Head of caudate nucleus (tissue), 42 donors: ENCODE measurements around the gene PSMC3.
"Not testable (repeated sequence)": the region's sequence is repeated elsewhere in the genome, so short reads cannot be mapped to it uniquely, and the experiment has no call there.

Experiments used
- DNase-seq, 42 donors: peaks; one replicate each; pipeline versions ENCODE4 v3.0.0 to v3.0.0-alpha.2; 2020 to 2021; ENCODE audit warnings: mixed read lengths in 7 of 42
- intact Hi-C: fragments of 100-400 bp; cut with DNase I; formaldehyde crosslinking; loops from one replicate; pipeline ENCODE4 v1.15.0; 2022

PSMC3 gene

DNA sequence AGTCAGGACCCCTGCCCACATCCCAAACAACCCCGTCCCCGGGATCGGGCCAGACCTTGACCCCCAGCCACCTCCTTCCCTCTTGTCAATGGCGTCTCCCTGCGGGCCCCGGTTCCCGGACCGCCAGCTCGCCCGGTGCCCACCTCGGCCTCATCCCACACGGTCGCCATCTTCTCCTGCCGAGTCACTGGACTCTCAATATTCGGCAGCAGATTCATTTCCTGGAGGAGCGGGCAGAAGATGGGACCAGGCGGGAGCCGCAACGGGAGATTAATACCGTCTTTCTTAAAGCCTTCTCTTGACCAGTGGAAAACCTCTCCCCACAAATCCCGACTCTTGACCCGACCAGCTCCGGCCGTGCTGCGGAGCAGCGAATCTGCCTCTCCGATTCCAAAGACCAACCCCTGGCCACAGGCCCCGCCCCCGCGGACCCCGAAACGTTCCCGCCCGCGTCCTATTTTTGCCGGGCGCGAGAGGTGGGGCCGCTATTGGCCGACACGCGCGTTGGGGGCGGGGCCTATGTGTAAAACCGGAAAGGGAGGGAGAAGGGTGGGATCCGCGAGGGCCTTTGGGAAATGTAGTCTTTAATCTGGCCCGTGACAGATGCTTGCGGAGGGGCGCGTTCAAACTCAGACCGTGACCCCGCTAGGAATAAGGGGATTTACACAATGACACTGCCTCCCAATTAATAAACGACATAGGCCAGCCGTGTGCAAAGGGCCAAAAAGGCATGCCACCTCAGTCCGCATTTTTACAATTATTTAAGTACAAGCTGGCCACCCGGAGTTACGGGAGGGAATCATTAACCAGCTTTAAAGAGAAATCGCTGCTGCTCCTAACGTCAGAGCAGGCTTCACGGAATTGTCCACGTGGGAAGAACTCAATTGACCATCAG lies at the start of gene PSMC3:
PSMC3 (minus strand) TSS at position 378 of the 895 bp plus-strand sequence; CDS start at position 218, 160 bp downstream.
- intact Hi-C loops = loop anchor here (1.0 kb wide), 1 partner anchor 18 kb away; the partner anchor contains the start of gene SLC39A13
- peak; percentile 96 to 100 (median 99) for DNase-seq

DNA sequence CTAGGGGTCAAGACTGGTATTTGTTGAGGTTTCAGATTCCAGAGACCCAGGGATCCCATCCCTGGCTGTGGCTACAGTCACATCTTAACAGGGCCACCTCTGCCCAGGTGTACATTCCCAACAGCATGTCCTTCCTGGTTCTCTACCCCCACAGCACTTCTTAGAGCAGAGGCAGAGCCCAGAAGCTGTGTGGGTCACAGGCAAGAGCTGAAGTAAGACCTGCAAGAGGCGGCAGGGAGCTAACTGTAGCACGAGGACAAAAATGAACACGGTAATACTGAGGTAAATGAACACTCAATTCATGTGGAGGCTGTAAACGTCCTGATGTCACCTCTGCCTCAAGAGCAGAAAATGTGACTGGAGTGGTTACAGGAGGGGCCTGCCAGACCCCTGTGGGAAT lies 44.4 kb upstream of the PSMC3 start:
- peak in 6 of 42 donors; percentile 23 to 59 (median 26) for DNase-seq
- intact Hi-C loops = no loop called here

DNA sequence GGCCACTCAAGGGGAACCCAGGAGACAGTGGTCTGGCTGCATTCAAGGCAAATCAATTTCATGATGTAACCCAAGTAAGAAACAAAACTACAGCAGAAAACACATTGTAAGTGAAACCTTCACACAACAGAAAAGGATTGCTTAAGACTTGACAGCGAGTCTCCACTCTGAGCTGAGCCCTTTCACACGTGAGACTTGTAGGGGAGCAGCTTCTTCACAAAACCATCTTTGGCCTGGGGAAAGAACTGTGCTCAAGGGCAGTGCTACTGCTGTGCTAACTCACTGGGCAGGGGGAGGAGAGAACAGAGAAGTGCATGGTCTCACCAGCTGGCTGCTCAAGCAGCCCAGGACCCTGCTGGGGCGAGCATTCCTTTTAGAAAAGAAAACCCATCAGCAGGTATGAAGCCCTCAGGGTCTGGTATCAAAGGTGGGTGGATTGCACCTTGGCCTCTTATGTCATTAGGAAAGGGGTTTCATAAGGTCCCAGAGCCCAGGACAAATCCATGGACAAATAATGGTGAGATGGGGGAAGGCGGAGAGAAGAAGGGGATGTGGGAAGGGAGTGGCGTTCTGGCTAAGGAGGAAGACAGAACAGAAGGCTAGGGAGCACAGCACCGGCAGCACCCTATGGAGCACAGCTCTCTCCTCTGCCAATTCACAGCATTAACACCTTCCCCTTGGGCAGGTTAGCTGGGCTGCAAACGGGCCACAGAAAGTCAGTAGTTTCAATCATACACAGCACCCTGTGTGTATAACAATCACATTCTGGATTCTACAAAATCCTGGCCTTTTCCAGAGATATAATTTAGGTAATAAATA lies 43.3 kb upstream of the PSMC3 start:
- intact Hi-C loops = loop anchor here (10.0 kb wide), 1 partner anchor 85 kb away; the partner anchor contains the start of gene CELF1

DNA sequence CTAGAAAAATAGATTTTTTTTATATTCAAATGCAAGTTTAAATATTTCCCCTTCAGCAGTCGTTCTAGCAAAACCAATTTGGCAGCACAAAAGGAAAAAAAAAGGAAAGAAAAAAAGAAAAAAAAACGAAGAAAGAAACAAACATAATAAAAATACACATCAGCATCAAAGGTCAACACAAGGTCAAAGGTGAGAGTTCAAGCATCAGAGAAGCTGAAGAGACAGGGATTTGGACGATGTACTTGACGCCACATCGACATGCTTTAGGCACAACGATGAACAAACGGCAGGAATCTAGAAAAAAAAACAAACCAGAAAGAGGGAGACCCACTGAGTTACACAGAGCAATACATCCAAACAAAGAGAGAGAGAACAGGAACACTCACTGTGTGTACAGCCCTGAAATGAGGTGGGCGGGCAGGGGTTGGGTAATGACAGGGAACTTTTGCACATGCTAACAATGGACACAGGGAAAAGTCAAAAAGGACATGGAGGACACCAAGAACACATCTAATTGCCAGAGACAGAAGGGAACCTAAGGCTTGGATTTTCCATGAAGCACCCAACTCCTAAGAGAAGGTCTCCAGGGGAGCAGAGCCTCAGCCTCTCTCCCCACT lies 42.5 kb upstream of the PSMC3 start:
- intact Hi-C loops = loop anchor here (10.0 kb wide), 1 partner anchor 86 kb away; the partner anchor contains the start of gene CELF1
- DNase-seq = no peak

More for the DNA sequence above, 43.3 kb upstream of the PSMC3 start:
- DNase-seq = peak in 1 of 42 donors; percentile 27

DNA sequence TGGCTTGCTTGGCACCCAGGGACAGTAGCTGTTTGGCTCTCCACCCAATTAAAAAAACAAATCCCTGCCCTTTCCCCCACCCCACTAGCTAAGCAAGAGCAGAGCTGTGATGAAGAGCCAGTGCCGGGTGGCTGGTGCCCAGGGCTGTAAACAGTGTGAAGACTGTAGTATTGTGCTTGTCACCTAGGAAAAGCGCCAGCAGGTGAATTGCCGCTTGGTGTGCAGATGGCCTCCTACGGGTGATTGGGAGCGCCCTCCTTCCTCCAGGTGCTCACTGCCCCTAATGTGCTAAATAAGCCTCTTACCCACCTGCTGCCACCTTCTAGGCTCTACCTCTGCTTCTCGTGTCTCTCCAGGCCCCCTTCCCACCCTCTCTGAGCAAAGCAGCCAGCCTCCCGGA lies 41.1 kb upstream of the PSMC3 start:
- DNase-seq = peak in 11 of 42 donors; percentile 14 to 53 (median 30)

DNA sequence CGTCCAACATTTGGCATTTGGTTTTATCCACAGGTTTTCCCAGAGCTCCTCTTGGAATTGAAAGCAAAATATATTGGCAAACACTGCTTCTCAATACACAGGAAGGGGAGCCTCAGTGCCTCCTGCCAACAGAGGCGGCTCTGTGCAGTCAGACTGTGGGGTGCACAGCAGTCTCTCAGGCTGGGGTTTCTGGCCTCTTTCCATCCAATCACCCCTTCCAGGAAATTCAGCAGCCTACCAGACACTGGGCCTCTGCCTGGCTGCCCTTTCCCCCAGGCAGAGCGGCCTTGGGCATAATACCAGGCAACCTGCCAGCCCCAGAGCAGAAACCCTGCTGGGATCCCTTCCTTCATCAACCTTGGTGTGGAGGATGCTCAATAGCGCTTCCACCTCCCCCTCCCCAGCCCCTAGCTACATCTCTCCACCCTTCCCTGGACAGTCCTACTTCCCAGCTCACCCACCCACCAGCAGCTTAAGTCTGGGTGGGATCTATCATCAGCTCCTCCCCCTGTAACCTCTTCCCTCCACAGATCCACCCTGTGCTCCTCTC lies 40.5 kb upstream of the PSMC3 start:
- intact Hi-C loops = loop anchor here (10.0 kb wide), 1 partner anchor 88 kb away; the partner anchor contains the start of gene CELF1
- peak; percentile 54 to 91 (median 76) for DNase-seq

More for the DNA sequence above, 41.1 kb upstream of the PSMC3 start:
- intact Hi-C loops = loop anchor here (10.0 kb wide), 1 partner anchor 87 kb away; the partner anchor contains the start of gene CELF1

DNA sequence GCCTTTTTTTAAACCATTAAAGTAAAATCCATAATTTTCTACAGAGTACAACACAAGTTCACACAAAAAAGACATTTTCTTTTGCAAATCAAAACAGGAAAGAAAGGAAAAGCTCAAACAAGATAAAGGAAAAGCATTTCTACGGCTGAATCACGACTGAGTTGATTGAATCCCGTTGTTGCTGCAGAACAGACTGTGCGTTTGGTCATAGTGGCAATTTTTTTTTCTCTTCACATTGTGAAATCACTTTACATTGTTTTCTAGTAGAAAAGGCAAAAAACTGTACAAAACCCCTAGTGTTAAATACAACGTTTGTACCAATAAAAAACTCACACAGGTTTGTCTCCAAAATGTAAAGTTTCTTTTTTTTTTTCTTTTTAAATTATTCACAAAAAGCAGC lies 40.0 kb upstream of the PSMC3 start:
- DNase-seq = no peak
- intact Hi-C loops = loop anchor here (10.0 kb wide), 1 partner anchor 89 kb away; the partner anchor contains the start of gene CELF1

DNA sequence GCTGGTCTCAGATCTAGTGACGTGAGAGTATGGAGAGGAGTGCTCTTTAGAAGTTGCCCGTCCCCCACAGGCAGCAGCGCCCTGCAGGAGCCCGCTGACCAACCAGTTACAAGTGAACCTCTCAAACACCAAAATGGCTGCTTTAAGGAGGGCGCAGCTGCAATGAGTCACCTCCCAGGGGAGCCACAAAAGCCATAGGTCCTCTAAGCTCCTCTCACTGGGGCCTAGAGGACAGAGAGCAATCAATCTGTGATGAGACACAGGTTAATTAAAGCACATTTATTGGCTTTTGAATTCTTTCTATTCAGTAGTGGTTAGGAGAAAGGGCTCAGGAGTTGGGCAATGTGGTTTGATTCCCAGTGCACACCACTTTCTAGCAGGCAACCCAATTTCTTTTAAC lies 38.2 kb upstream of the PSMC3 start:
- intact Hi-C loops = loop anchor here (10.0 kb wide), 1 partner anchor 90 kb away; the partner anchor contains the start of gene CELF1
- DNase-seq = no peak

DNA sequence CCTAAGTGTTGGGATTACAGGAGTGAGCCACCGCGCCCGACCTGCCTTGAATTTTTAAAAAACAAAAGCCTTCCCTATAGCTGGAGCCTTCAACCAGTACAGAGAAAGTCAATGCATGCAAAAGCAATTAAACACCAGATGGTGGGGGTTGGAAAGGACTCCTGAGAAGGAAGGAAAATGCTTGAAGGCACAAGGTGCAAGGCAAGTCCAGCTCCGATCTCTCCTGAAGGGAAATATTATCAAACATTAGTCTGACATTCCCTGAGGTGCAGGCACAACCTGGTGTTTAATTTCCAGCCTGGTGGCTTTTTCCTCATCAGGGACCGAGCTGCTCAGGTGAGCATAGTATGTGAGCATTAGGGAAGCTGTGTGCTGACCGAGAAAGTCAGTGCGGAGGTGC lies 35.6 kb upstream of the PSMC3 start:
- peak in 1 of 42 donors; percentile 25 for DNase-seq

DNA sequence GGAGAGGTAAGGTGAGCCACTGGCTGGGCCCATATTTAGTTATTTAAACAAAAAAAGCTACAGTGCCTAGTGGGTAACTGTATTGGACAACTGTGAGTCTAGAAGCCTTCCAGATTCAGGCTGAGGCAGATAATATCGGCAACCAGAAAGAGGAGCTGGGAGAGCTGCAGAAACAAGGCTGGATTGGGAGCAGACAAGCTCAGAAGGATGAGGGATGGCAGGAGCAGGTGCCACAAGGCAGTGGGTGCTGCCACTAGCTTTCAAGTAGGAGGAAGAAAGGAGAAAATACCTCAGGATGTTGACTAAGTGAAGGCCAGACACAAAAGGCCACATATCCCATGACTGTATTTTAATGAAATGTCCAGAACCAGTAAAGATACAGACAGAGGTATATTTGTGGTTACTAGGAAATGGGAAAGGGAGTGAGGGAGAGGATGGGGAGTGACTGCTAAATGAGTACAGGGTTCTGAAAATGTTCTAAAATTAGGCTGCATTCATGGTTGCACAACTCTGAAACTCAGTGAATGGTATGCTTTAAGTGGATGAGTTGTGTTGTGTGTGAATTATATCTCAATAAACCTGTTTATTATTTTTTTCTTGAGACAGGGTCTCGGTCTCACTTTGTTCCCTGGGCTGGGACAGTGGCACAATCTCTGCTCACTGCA lies 34.5 kb upstream of the PSMC3 start:
- intact Hi-C loops = loop anchor here (10.0 kb wide), 1 partner anchor 94 kb away; the partner anchor contains the start of gene CELF1
- DNase-seq = peak in 15 of 42 donors; percentile 14 to 76 (median 44)

More for the DNA sequence above, 35.6 kb upstream of the PSMC3 start:
- intact Hi-C loops = loop anchor here (10.0 kb wide), 1 partner anchor 93 kb away; the partner anchor contains the start of gene CELF1

DNA sequence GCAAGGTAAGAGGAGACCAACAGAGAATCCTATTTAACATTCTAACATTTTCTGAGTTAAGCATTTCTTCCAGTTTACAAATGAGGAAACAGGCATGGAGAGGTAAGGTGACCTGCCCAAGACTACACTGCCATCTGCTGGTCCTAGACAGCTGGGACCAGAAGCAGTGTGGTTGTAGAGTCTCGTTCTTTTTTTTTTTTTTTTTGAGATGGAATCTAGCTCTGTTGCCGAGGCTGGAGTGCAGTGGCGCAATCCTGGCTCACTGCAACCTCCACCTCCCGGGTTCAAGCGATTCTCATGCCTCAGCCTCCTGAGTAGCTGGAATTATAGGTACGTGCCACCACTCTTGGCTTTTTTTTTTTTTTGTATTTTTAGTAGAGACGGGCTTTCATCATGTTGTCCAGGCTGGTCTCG lies 28.0 kb upstream of the PSMC3 start:
- peak; percentile 48 to 88 (median 75) for DNase-seq

DNA sequence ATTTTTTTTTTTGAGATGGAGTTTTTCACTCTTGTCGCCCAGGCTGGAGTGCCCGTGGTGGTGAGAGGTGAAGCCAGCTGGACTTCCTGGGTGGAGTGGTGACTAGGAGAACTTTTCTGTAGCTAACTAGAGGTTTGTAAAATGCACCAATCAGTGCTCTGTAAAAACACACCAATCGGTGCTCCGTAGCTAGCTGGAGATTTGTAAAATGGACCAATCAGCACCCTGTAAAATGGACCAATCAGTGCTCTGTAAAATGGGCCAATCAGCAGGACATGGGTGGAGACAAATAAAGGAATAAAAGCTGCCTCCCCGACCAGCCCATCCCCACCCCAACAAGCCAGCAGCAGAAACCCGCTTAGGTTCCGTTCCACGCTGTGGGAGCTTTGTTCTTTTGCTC lies 27.1 kb upstream of the PSMC3 start:
- intact Hi-C loops = no loop called here
- no peak for DNase-seq

More for the DNA sequence above, 28.0 kb upstream of the PSMC3 start:
- intact Hi-C loops = not testable (repeated sequence)

DNA sequence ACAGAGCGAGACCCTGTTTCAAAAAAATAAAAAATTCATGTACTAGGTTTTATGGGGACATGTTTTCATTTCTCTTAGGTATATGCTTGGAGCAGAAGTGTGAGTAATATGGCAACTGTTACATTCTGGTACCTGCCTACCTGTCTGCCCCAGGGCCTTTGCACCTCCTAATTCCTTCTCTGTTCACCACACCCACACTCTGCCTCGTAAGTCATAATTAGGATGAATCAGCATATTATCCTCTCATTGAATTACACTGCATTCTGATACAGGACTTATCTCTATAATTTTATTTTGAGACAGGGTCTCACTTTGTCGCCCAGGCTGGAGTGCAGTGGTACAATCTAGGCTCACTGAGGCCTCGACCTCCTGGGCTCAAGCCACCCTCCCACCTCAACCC lies 25.8 kb upstream of the PSMC3 start:
- intact Hi-C loops = no loop called here
- DNase-seq = no peak

DNA sequence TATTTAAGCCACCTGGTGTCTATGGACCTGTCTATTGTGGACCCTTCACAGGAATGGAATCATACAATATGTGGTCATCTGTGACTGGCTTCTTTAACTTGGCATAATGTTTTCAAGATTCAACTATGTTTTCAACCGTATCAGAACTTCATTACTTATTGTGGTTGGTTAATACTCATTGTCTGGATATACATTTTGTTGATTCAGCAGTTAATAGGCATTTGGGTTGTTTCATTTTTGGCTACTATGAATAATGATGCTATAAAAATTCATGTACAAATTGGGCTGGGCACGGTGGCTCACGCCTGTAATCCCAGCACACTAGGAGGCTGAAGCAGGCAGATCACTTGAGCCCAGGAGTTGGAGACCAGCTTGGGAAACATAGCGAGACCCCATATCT lies 25.2 kb upstream of the PSMC3 start:
- intact Hi-C loops = no loop called here
- DNase-seq = no peak

DNA sequence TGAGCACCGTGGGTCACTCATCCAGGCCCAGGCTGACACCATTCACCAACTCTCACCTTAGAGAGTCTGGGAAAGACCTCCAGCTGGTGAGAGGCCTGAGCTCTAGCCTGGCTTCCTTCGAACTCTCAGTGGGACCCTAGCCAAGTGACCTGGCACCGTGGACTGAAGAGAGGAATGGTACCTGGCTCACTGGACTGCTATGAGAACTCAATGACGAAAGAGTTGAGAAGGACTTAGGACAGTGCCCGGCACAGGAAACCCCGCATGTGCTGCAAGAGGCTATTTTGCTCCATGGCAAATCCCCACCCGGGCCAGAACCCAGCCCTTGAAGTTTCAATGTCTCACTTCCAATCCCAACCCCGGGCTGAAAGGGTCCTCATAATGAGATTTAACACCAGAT lies 23.3 kb upstream of the PSMC3 start:
- no peak for DNase-seq
- intact Hi-C loops = no loop called here

DNA sequence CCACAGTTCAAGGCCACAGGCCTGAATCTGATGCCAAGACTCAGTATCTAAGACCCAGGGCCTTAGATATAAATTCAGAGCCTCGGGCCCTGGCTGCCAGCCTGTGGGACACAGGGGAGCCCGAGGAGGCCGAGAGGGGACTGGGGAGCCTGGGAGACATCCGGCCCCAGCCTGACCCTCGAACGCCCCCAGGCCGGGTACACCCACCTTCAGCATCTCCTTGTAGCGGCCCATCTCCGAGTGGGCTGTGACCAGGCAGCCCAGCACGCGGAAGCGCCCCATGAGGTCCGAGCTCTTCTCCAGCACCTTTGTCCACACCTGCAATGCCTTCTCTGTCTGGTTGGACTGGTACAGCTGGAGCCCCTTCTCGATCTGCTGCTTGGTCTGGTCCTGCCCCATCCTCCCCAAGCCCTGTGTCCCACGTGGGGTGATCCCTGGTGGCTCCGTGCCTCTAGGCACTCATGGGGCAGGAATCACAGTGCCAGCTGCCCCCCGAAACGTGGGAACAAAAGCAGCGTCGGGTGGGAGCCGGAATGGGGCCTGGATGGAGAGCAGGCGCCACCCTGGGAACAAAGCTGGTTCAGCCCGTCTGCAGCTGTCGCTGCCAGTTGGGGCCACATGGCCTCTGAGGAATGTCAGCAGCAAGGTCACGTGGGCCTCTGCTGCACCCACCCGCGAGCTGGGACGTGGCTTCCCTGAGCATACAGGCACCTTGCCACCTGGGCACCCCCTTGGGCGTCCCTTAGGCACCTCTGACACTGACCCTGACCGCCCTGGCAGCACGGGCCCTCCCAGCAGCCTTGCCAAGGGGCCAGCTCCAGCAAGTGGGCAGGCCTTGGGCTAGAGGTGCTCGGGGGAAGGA lies 22.6 kb upstream of the PSMC3 start, which contains the start of gene RAPSN:
RAPSN (minus strand) TSS at position 571 of the 862 bp plus-strand sequence; CDS start at position 399, 172 bp downstream.
- no peak for DNase-seq
- intact Hi-C loops = no loop called here

DNA sequence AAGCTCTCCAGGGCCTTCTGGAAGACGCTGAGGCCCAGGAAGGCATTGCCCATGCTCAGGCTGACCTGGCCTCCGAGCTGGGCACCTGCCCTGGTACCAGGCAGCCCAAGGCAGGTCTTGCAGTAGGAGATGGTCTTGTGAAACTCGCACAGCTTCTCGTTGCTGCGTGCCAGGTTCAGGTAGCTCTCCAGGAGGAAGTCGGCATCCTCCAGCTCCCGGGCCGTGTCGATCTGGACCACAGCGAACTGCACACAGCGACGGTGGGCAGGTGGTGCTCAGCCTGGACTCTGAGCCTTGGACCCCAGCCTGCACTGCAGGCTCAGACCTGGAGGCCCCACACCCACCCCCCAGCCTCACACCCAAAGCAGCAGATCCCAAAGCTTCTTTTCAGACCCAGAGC lies 21.7 kb upstream of the PSMC3 start:
- no peak for DNase-seq
- intact Hi-C loops = no loop called here
